Loucy (cell line): Measurements from ENCODE around the gene SH3PXD2A.

Experiments
- H2AFZ ChIP-seq: fragments of 200-600 bp; sonication (generic); 2 replicates; pipeline ENCODE4 v1.6.0; 2016; ENCODE audit warnings: antibody characterized with exemption, mild to moderate bottlenecking, low read length, moderate library complexity
- H3F3A ChIP-seq: fragments of 200-600 bp; 2 replicates; pipeline ENCODE4 v1.6.0; 2016; ENCODE audit warnings: antibody characterized with exemption, low read depth, mild to moderate bottlenecking
- H3K27me3 ChIP-seq: fragments of 200-600 bp; sonication (generic); 2 replicates; pipeline ENCODE4 v1.6.1; 2014; ENCODE audit warnings: low read length, mild to moderate bottlenecking; ENCODE audit not compliant: insufficient read depth, poor library complexity, severe bottlenecking
- H3K36me3 ChIP-seq: fragments of 200-600 bp; sonication (generic); 2 replicates; pipeline ENCODE4 v1.6.1; 2016; ENCODE audit warnings: low read length; ENCODE audit not compliant: insufficient read depth
- H3K4me1 ChIP-seq: fragments of 200-600 bp; sonication (generic); 2 replicates; pipeline ENCODE4 v1.5.1; 2014; ENCODE audit warnings: low read length, mild to moderate bottlenecking; ENCODE audit not compliant: insufficient read depth, poor library complexity, severe bottlenecking
- H3K4me2 ChIP-seq: fragments of 200-600 bp; sonication (generic); 2 replicates; pipeline ENCODE4 v1.6.0; 2014; ENCODE audit warnings: antibody characterized with exemption, low read length, low read depth, mild to moderate bottlenecking; ENCODE audit not compliant: poor library complexity, severe bottlenecking
- H3K4me3 ChIP-seq: fragments of 200-600 bp; sonication (generic); 2 replicates; pipeline ENCODE4 v1.5.1; 2014; ENCODE audit warnings: low read length, mild to moderate bottlenecking, mixed read lengths; ENCODE audit not compliant: poor library complexity, severe bottlenecking
- H3K79me2 ChIP-seq: fragments of 200-600 bp; sonication (generic); 2 replicates; pipeline ENCODE4 v1.6.1; 2014; ENCODE audit warnings: low read length; ENCODE audit not compliant: insufficient read depth
- H3K9ac ChIP-seq: fragments of 200-600 bp; sonication (generic); 2 replicates; pipeline ENCODE4 v1.6.0; 2014; ENCODE audit warnings: mild to moderate bottlenecking, low read depth, low read length, moderate library complexity; ENCODE audit not compliant: poor library complexity, severe bottlenecking
- H3K9me2 ChIP-seq: fragments of 200-600 bp; sonication (generic); replicated peaks from 2 replicates; pipeline ENCODE4 v1.6.1; 2016; ENCODE audit warnings: low read depth, low read length, mixed read lengths
- H3K9me3 ChIP-seq: fragments of 200-600 bp; sonication (generic); 2 replicates; pipeline ENCODE4 v1.6.1; 2014; ENCODE audit warnings: mild to moderate bottlenecking, antibody characterized with exemption, low read length, low read depth; ENCODE audit not compliant: insufficient read depth
- H4K20me1 ChIP-seq: fragments of 200-600 bp; sonication (generic); 2 replicates; pipeline ENCODE4 v1.6.0; 2014; ENCODE audit warnings: antibody characterized with exemption, low read length, mild to moderate bottlenecking; ENCODE audit not compliant: insufficient read depth, poor library complexity, severe bottlenecking
- EZH2phosphoT487 ChIP-seq: fragments of 200-600 bp; IDR thresholded peaks from 2 replicates; pipeline ENCODE4 v1.6.1; 2018; ENCODE audit warnings: antibody characterized with exemption, mild to moderate bottlenecking, moderate library complexity, borderline replicate concordance
- TF ChIP-seq, protein P1 (sequence below): fragments of 200-600 bp; sonication (generic); conservative IDR thresholded peaks from 2 replicates; pipeline ENCODE4 v1.5.1; 2014; ENCODE audit warnings: mild to moderate bottlenecking, antibody characterized with exemption, low read length

SH3PXD2A gene

GRCh38 chr10:103859161-103860086 is 4.0 kb upstream of the SH3PXD2A start:
- H3K4me1 ChIP-seq, result peaks cover 9% of the 10 kb centered on the region
- H4K20me1 ChIP-seq, result no peaks in the 10 kb centered on the region
- no peaks in the 10 kb centered on the region for H3K9me2 ChIP-seq
- no peak overlapping the region for H3K9ac ChIP-seq
- H2AFZ ChIP-seq, result no peak overlapping the region
- H3K79me2 ChIP-seq, result peaks cover 6% of the 10 kb centered on the region; the same call in 1 of the 2 replicates
- no peak for TF ChIP-seq EZH2phosphoT487
- TF ChIP-seq, protein P1, sequence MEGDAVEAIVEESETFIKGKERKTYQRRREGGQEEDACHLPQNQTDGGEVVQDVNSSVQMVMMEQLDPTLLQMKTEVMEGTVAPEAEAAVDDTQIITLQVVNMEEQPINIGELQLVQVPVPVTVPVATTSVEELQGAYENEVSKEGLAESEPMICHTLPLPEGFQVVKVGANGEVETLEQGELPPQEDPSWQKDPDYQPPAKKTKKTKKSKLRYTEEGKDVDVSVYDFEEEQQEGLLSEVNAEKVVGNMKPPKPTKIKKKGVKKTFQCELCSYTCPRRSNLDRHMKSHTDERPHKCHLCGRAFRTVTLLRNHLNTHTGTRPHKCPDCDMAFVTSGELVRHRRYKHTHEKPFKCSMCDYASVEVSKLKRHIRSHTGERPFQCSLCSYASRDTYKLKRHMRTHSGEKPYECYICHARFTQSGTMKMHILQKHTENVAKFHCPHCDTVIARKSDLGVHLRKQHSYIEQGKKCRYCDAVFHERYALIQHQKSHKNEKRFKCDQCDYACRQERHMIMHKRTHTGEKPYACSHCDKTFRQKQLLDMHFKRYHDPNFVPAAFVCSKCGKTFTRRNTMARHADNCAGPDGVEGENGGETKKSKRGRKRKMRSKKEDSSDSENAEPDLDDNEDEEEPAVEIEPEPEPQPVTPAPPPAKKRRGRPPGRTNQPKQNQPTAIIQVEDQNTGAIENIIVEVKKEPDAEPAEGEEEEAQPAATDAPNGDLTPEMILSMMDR, result peak; percentile 80
- no peaks in the 10 kb centered on the region for H3F3A ChIP-seq
- no peak overlapping the region for H3K4me2 ChIP-seq
- H3K9me3 ChIP-seq, result no peaks in the 10 kb centered on the region
- H3K27me3 ChIP-seq, result no peaks in the 10 kb centered on the region
- H3K36me3 ChIP-seq, result no peaks in the 10 kb centered on the region
- no peak overlapping the region for H3K4me3 ChIP-seq

GRCh38 chr10:103858360-103858759 is 3.0 kb upstream of the SH3PXD2A start:
- no peak for TF ChIP-seq EZH2phosphoT487
- TF ChIP-seq, protein P1, result no peak
- Histone ChIP-seq H3K9ac (no peak overlapping the region), H3K4me2 (no peak overlapping the region), H3K36me3 (no peaks in the 10 kb centered on the region), H3K4me3 (no peak overlapping the region), H3K27me3 (no peaks in the 10 kb centered on the region), H3K9me2 (no peaks in the 10 kb centered on the region), H3K9me3 (no peaks in the 10 kb centered on the region), H3F3A (no peaks in the 10 kb centered on the region), H4K20me1 (peaks cover 9% of the 10 kb centered on the region), H3K4me1 (peaks cover 19% of the 10 kb centered on the region), H3K79me2 (peaks cover 16% of the 10 kb centered on the region; the same call in 1 of the 2 replicates), H2AFZ (no peak overlapping the region)

DNA sequence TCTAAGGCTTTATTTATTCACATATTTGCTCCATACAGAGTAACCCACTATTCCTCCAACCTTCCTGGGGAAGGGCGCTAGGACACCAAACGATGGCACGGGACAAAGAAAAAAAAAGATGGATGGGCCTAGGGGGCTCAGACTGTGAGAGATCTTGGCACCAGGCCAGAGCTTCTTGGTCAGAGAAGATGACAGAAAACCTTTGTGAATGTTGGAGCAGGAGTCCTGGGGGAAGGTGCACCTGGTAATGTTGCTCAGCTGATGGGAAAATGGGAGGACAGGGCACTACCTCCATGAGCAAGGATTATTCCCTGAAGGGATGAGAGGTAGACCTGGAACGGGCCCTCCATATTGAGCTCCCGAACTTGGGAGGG is 1.4 kb upstream of the SH3PXD2A start:
- Histone ChIP-seq H3K4me2 (no peak overlapping the region), H3K9ac (no peak overlapping the region), H3K79me2 (peaks cover 32% of the 10 kb centered on the region), H3K4me3 (no peak overlapping the region), H3K9me2 (no peaks in the 10 kb centered on the region), H3K27me3 (no peaks in the 10 kb centered on the region), H3K9me3 (no peaks in the 10 kb centered on the region), H3K36me3 (no peaks in the 10 kb centered on the region), H3K4me1 (peaks cover 34% of the 10 kb centered on the region), H4K20me1 (peaks cover 9% of the 10 kb centered on the region), H3F3A (no peaks in the 10 kb centered on the region), H2AFZ (no peak overlapping the region)
- TF ChIP-seq, protein P1, result no peak
- TF ChIP-seq EZH2phosphoT487, result no peak
